NT2/D1 (cell line): ENCODE measurements around the gene AUP1.

Source experiments
- DNase-seq: peaks from one replicate; pipeline ENCODE4 v3.0.0-alpha.2; 2011; ENCODE audit warnings: low read depth, low spot score
- H3K27me3 ChIP-seq: 2 replicates; pipeline ENCODE4 v1.6.0; 2011; ENCODE audit warnings: mild to moderate bottlenecking; ENCODE audit not compliant: insufficient read length, insufficient read depth
- H3K36me3 ChIP-seq: 2 replicates; pipeline ENCODE4 v1.6.1; 2011; ENCODE audit warnings: mild to moderate bottlenecking, low read length, mixed read lengths; ENCODE audit not compliant: insufficient read depth, insufficient read length
- H3K4me1 ChIP-seq: 2 replicates; pipeline ENCODE4 v1.5.1; 2011; ENCODE audit not compliant: insufficient read depth, insufficient read length
- H3K4me3 ChIP-seq: 2 replicates; pipeline ENCODE4 v1.5.1; 2011; ENCODE audit warnings: low read depth; ENCODE audit not compliant: insufficient read length
- H3K9ac ChIP-seq: 2 replicates; pipeline ENCODE4 v1.6.0; 2011; ENCODE audit warnings: low read depth; ENCODE audit not compliant: insufficient read length
- H3K9me3 ChIP-seq: 2 replicates; pipeline ENCODE4 v1.5.1; 2011; ENCODE audit warnings: mild to moderate bottlenecking, low read length; ENCODE audit not compliant: insufficient read depth
- SUZ12 ChIP-seq: IDR thresholded peaks from 2 replicates; pipeline ENCODE4 v1.6.1; 2011; ENCODE audit not compliant: insufficient read length, insufficient read depth; ENCODE audit errors: extremely low read depth
- YY1 ChIP-seq: IDR thresholded peaks from 2 replicates; pipeline ENCODE4 v1.6.1; 2011; ENCODE audit not compliant: insufficient read length, insufficient read depth
- ZNF274 ChIP-seq: IDR thresholded peaks from 2 replicates; pipeline ENCODE4 v1.6.1; 2011; ENCODE audit warnings: mild to moderate bottlenecking, low read depth, low read length

AUP1 gene

DNA sequence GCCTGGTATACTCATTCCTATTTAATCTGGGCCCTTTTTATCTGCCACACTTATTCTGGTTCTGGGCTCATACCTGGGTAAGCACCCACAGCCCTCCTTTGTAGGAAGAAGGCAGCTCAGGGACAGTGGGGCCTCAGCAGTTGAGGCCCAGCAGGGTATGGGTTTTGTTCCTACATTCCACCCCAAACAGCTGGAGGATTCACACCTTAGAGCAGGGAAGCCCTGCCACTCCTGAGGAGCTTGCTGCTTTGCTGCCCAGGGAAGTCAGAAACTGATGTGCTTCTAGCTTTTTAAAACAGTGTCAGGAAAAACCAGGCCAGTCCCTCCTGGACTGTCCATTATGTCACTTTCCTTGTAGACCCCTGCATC is 28.9 kb downstream of the AUP1 start:
- H3K4me3 ChIP-seq = no peak overlapping the region
- no peaks in the 10 kb centered on the region for H3K9me3 ChIP-seq
- TF ChIP-seq ZNF274 (no peak), YY1 (no peak), SUZ12 (no peak)
- peaks cover 10% of the 10 kb centered on the region for H3K36me3 ChIP-seq
- DNase-seq = no peak
- H3K4me1 ChIP-seq = peaks cover 26% of the 10 kb centered on the region
- peaks cover 88% of the 10 kb centered on the region for H3K27me3 ChIP-seq
- H3K9ac ChIP-seq = no peak overlapping the region

DNA sequence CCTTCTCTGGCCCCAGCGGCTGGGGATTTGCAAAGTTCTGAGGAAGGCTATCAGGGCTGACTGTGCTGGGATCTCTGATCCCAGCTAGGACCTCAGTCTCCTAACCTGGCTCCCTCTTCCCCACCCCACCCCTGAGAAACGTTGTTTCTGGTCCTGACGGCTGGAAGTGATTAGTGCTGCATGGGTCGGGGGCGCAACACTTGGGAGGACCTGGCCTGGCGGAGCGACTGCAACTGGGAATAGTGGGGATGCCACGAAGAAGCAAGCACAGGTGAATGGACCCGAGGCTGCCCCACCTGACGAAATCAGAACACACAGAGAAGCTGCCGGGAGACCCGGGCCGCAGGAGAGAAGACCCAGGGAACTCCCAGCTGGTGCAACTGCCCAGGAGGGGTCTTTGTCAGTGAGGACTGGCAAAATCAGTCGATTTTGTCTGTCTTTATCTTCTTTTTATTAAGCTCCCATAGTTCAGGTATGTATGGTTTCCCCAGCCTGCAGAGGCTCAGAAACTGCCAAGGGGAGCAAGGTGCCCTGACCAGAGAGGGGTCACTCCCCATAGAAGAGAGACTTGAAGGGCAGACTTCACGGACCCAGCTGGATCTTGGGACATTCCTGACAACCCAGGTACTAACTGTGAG is 29.4 kb downstream of the AUP1 start:
- H3K4me1 ChIP-seq = peaks cover 23% of the 10 kb centered on the region
- no peak overlapping the region for H3K9ac ChIP-seq
- TF ChIP-seq YY1 (no peak), ZNF274 (no peak), SUZ12 (no peak)
- peaks cover 92% of the 10 kb centered on the region for H3K27me3 ChIP-seq
- no peak for DNase-seq
- H3K9me3 ChIP-seq = no peaks in the 10 kb centered on the region
- H3K4me3 ChIP-seq = peak overlapping the region; percentile 39
- peaks cover 5% of the 10 kb centered on the region for H3K36me3 ChIP-seq

DNA sequence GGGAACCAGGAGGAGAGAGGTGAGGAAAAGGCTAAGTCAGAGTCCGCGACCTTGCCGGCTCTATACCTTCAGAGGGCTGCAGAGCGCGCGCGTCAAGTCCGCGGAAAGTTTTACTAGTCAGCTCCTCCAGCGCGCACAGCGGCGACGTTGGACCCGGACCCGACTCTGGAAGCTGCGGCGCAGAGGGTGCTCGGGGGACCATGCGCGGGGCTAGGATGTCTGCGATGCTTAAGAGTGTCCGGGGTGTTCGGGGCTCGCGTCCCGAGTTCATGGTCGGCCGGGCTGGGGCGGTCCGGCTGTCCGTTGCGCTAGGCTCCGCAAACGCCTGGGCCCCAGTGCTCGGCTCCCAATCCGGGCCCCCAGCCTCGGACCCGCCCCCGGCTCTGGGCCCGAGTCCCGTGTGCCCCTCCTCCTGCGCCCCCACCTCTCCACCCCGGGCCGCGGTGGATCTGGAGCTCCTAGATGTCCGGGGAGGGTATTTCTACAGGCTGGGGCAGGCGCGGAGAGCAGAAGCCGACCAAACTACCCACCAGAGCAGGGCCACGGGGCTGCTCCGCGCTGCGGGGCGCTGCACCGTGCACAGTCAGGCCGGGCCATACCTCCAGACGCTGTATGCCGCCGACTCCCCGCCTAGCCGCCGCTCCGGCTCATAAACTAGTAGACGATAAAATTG is 30.1 kb downstream of the AUP1 start, which contains the start of gene LBX2:
Gene LBX2, minus strand, starts transcription at position 337 of the 673 bp plus-strand sequence. Its CDS starts 66 bp downstream, at position 271.
- no peaks in the 10 kb centered on the region for H3K9me3 ChIP-seq
- no peak for DNase-seq
- peaks cover 23% of the 10 kb centered on the region for H3K4me1 ChIP-seq
- peaks cover 2% of the 10 kb centered on the region for H3K36me3 ChIP-seq
- TF ChIP-seq SUZ12 = peak; percentile 42
- no peak for TF ChIP-seq YY1
- peak within 1 kb of the TSS; percentile 39 for H3K4me3 ChIP-seq
- H3K27me3 ChIP-seq = peaks cover 92% of the 10 kb centered on the region
- H3K9ac ChIP-seq = peak within 1 kb of the TSS; percentile 50

DNA sequence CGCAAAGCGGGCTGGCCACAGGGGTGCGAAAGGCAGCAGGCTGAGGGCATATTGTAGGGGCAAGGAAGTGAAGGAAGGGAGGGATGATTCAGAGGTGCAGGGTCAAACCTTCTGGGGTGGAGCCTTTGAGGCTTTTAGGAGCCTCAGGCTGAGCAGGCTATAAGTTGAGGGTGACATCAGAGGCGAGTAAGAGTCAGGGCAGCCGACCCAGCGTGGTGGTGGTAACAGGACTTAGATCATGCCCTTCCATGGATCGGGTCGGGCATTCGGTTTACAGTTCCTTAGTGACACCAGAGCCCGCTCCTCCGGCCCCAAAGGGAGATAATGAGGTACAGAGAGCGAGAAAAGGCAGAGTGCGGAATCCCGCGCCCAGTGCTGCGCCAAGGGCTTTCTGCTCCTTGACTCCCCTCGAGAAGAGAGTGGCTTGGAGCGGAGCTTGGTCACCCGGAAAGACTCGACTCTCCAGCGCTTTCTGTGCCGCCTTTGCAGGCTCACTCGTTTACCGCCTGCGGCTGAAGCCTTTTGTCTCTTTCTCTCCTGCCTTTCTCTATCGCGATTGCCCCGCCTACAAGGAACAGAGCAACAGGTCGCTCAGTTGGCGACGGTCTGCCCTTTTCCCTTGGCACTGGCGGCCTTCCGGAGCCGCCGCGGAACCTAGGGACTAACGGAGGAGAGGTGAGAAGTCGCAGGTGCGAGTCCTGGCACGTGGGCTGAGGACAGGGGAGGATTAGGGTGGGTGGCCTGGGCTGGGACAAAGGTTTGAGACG is 30.8 kb downstream of the AUP1 start:
- peak overlapping the region; percentile 39 for H3K4me3 ChIP-seq
- TF ChIP-seq YY1 (no peak), SUZ12 (peak; percentile 18)
- no peak for DNase-seq
- H3K9me3 ChIP-seq = no peaks in the 10 kb centered on the region
- peaks cover 9% of the 10 kb centered on the region for H3K36me3 ChIP-seq
- H3K4me1 ChIP-seq = peaks cover 23% of the 10 kb centered on the region
- H3K27me3 ChIP-seq = peaks cover 85% of the 10 kb centered on the region
- H3K9ac ChIP-seq = peak overlapping the region; percentile 33

DNA sequence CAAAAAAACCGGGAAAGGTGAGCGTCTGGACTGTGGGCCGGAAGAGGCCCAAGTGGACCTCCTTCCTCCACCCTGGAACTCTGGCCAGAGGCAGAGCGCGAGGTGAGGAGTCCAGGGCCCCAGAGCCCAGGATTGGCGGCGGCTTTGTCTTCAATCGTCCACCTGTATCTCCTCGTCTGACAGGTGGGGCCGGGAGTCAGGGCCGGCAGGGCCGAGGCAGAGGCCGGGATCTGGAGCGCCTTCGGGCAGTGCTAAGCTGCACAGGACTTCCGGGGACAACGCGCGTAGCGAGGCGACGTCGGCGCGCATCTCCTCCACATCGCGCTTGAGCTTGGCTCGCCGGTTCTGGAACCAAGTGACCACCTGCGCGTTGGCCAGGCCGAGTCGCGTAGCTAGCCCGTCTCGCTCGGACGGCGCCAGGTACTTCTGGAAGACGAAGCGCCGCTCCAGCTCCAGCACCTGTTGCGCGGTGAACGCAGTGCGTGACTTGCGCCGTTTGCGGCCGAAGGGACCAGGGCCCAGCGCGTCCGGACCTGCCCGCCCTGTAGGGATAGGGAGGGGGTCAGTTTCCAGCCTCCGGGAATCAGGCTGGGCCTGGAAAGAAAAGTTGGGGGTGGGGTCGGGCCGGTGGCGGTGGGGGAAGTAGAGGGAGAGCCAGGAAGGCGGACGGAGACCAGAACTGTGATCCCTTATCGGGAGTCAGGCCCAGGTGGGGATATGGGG is 31.6 kb downstream of the AUP1 start:
- Histone ChIP-seq H3K9ac (peak overlapping the region; percentile 74), H3K4me1 (peaks cover 23% of the 10 kb centered on the region), H3K27me3 (peaks cover 78% of the 10 kb centered on the region), H3K4me3 (peak overlapping the region; percentile 39), H3K36me3 (peaks cover 16% of the 10 kb centered on the region), H3K9me3 (no peaks in the 10 kb centered on the region)
- TF ChIP-seq YY1 (no peak), SUZ12 (no peak), ZNF274 (no peak)
- no peak for DNase-seq

DNA sequence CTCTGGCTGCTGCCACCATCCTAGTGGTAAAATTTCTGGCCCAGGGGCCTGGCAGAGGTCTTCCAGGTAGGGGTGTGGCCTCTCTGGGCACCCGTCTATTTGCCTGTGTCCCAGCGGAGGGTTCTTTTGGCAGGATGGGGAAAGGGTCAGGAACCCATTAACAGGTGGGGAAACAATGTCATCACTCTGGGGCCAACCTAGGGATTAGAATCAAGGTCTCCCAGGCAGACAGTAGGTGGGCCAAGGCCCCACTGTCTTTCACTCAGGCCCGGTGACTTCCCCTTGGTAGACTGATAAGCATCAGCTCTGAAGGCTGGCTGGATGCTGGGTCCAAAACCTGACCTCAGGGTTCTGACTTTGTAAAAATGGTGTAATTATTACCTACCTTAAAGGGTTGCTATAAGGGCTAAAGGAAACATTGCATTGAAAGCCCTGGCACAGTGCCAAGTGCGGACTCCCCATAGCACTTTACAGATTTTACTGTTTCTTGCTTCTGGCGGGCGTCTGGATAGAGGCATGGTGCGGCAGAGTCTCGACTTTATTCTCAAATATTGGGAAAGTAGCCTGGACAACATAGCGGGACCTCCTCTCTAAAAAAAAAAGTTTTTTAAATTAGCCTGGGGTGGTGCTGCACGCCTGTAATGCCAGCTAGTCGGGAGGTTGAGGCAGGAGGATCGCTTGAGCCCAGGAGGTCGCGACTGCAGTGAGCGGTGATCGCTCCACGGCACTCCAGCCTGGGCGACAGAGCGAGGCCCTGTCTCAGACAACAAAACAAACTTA is 32.3 kb downstream of the AUP1 start:
- Histone ChIP-seq H3K36me3 (peaks cover 23% of the 10 kb centered on the region), H3K9ac (peak overlapping the region; percentile 74), H3K4me3 (no peak overlapping the region), H3K27me3 (peaks cover 70% of the 10 kb centered on the region), H3K4me1 (peaks cover 23% of the 10 kb centered on the region), H3K9me3 (no peaks in the 10 kb centered on the region)
- no peak for TF ChIP-seq SUZ12
- no peak for TF ChIP-seq YY1
- TF ChIP-seq ZNF274 = no peak
- no peak for DNase-seq
